Activated CD4-positive, alpha-beta T cell treated with anti-CD3 and anti-CD28 coated beads, Interleukin-2, amount 10 ng/mL, durations not matched to agents 7 days and 5 days (primary cell): ENCODE results near the gene MEN1. TPM values are rescaled to one million over a fixed set of nuclear protein-coding genes. Genes with fewer than 3 reads are reported as not detected.

ENCODE experiments used
- CTCF ChIA-PET: fragments of 350-600 bp; sonication (Branson Sonifier 250); formaldehyde crosslinking; loops from one replicate; lab custom pipeline; 2021; ENCODE audit warnings: antibody characterized with exemption; lab: Charles Lee
- POLR2A ChIA-PET: fragments of 350-600 bp; sonication (Branson Sonifier 250); formaldehyde crosslinking; loops from one replicate; lab custom pipeline; 2021; ENCODE audit warnings: antibody characterized with exemption; lab: Charles Lee
- DNase-seq: peaks from one replicate; pipeline ENCODE4 v3.0.0-alpha.2; 2020
- H3K27ac Mint-ChIP-seq: one replicate; pipeline ENCODE4 v1.8.0; 2021; ENCODE audit warnings: mild to moderate bottlenecking, moderate library complexity, mixed read lengths
- H3K27me3 Mint-ChIP-seq: one replicate; pipeline ENCODE4 v1.8.0; 2021; ENCODE audit warnings: mixed read lengths
- H3K36me3 Mint-ChIP-seq: one replicate; pipeline ENCODE4 v1.8.0; 2021; ENCODE audit warnings: low read depth, mixed read lengths
- H3K4me1 Mint-ChIP-seq: one replicate; pipeline ENCODE4 v1.8.0; 2021; ENCODE audit warnings: mixed read lengths
- H3K4me3 Mint-ChIP-seq: one replicate; pipeline ENCODE4 v1.8.0; 2021; ENCODE audit warnings: mild to moderate bottlenecking, moderate library complexity, mixed read lengths
- H3K9me3 Mint-ChIP-seq: one replicate; pipeline ENCODE4 v1.8.0; 2021; ENCODE audit warnings: mixed read lengths
- total RNA-seq, 2 experiments: library from RNA; stranded (reverse); gene quantifications; one replicate each; pipeline ENCODE4 v1.2.3, GENCODE V29; 2021

MEN1 gene
- total RNA-seq, 2 experiments from 2014 or later: 35.1 to 38.7 TPM

DNA sequence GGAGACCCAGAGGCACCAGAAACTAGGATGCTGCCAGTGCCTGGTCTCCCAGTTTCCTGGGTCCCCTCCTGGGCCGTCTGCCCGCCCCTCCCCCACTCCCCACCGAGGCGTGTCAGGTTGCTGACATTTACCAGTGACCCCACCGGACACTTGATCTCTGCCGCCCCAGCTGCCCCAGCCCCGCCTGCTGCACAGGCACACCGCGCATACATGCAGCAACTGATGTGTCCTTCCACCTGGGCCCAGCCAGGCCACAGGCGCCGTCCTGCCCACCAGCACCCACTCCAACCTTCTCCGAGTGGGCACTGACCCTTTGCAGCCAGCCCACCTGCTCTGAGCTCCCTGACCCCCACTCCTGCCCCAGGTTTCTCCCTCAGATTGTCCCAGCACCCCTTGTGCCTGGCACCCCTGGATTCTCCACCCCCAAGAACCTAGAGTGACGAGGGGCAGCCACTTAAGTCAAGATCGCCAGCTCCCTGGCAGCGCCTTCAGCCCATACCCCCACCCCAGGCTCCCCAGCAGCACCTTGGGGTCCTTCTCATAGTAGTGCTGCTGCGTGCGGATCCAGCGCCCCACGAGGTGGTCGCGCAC, 51.1 kb downstream of the MEN1 start:
- Mint-ChIP-seq H3K9me3 (no peaks in the 10 kb centered on the region), H3K36me3 (peaks cover 38% of the 10 kb centered on the region), H3K4me3 (no peak overlapping the region), H3K27me3 (no peaks in the 10 kb centered on the region), H3K4me1 (peaks cover 55% of the 10 kb centered on the region), H3K27ac (peak overlapping the region; percentile 82)
- CTCF ChIA-PET: interaction anchor here (1.0 to 1.8 kb wide), 3 partner anchors 9 to 15 kb away, joined by 5 to 9 read pairs (median 5); partner anchors contain the start of gene RASGRP2
- DNase-seq: no peak
- POLR2A ChIA-PET: no interaction called here

DNA sequence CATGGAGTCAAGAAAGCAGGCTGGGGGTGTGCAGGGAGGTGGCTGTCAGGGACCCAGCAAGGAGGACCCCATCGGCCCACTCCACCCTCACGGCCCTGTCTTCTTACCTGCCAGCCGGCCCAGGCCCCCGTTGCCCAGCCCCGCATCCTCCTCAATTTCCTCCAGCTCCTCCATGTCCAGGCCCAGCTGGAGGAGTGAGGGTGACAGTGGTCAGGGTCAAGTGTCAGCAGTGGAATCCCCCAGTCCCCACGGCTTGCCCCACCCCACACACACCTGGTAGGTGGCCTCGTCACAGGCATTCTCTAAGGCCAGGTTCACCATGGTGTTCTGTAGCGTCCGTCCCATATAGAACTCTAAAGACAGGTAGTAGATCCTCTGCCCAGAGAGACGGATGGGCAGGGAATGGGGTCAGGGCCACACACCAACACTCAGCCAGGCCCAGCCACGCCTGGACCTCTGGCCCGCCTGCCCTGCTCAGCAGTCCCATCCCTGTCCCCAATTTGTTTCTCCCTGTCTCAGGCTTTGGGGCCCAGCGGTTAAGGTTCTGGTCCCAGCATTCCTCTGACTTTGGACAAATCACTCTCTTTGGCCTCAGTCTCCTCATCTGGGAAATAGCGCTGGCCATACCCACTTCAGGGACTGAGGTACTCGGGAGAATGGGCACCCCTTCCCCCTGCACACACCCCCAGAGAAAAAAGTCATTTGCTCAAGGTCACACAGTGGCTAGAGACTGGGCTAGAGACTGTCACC, 51.8 kb downstream of the MEN1 start:
- H3K27ac Mint-ChIP-seq: peak overlapping the region; percentile 82
- CTCF ChIA-PET: interaction anchor here (0.6 kb wide), 1 partner anchor 11 kb away, joined by 4 read pairs; no protein-coding TSS in a partner anchor
- POLR2A ChIA-PET: no interaction called here

DNA sequence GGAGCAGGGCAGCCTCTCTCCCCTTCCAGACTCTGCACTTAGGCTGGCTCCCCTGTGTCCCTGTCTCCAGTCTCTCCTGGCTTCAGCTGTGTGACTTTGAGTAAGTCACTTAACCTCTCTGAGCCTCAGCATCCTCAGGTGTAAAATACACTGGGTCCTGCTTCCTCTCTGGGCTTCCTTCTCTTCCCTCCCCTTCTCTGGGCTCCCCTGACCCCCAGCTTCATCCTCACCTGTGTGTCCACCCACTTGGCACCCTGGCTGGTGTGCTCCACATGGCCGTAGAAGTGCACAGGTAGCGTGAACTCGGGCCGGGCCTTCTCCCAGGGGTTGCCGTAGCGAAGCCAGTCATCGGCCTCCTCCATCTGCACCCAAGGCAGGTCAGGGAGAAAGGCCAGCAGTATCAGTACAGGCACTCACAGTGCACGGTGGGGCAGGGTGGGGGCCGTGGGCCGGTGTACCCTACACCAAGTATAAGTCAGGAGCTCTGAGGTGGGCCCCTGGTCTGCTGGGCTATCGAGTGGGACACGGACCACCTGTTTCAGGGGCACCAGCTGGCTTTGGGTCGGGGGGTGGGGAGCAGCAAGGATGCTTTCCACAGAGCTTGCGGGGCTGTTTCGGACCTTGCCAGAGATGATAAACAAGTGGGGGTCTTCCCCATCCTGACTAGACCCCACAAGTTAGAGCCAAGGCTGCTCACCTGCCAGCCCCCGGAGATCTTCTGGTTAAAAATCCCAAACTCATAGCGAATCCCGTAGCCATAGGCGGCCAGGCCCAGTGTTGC, 52.6 kb downstream of the MEN1 start:
- CTCF ChIA-PET: interaction anchor here (0.6 to 1.7 kb wide), 2 partner anchors 10 to 15 kb away, joined by 3 to 4 read pairs; no protein-coding TSS in a partner anchor
- H3K27me3 Mint-ChIP-seq: no peaks in the 10 kb centered on the region
- no peak for DNase-seq
- POLR2A ChIA-PET: no interaction called here
- no peak overlapping the region for H3K27ac Mint-ChIP-seq
- peaks cover 41% of the 10 kb centered on the region for H3K4me1 Mint-ChIP-seq
- H3K36me3 Mint-ChIP-seq: peaks cover 26% of the 10 kb centered on the region
- no peak overlapping the region for H3K4me3 Mint-ChIP-seq
- H3K9me3 Mint-ChIP-seq: no peaks in the 10 kb centered on the region

More for the DNA sequence above, 51.8 kb downstream of the MEN1 start:
- H3K36me3 Mint-ChIP-seq: peaks cover 33% of the 10 kb centered on the region
- peaks cover 48% of the 10 kb centered on the region for H3K4me1 Mint-ChIP-seq
- no peaks in the 10 kb centered on the region for H3K9me3 Mint-ChIP-seq
- H3K4me3 Mint-ChIP-seq: no peak overlapping the region
- H3K27me3 Mint-ChIP-seq: no peaks in the 10 kb centered on the region
- no peak for DNase-seq

DNA sequence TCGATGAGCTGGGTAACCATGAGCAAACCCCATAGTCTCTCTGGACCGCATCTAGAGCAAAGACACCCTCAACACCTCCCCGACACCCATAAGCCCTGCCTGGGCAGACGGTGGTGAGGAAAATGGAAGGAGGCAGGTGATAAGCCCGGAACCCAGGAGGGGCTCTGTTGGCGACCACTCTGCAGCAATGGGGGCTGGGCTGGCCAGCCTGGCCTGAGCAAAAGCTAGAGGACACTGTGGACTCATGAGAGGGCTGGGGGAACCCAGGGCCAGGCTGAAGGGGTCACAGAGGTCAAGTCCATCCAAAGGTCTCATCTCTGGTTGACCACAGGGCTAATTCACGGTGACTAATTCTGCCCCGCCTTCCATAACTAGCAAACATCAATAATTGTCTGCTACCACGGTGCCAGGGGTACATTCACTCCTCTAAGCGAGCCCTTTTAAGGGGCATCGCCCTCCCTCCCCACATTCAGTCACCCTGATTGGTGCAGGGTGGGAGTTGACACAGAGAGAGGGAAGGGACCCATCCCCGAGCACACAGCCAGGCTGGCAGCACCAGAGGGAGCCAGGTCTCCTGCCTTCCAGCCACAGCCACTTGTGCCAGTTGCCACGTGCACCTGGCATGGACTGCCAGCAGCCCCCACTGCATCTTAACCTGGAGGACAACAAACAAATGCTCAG, 54.5 kb downstream of the MEN1 start:
- POLR2A ChIA-PET: no interaction called here
- Mint-ChIP-seq H3K27me3 (no peaks in the 10 kb centered on the region), H3K4me3 (no peak overlapping the region), H3K27ac (no peak overlapping the region), H3K36me3 (peaks cover 23% of the 10 kb centered on the region), H3K9me3 (no peaks in the 10 kb centered on the region), H3K4me1 (peaks cover 35% of the 10 kb centered on the region)
- no peak for DNase-seq
- CTCF ChIA-PET: interaction anchor here (2.4 kb wide), 1 partner anchor 13 kb away, joined by 10 read pairs; the partner anchor contains the start of gene RASGRP2

DNA sequence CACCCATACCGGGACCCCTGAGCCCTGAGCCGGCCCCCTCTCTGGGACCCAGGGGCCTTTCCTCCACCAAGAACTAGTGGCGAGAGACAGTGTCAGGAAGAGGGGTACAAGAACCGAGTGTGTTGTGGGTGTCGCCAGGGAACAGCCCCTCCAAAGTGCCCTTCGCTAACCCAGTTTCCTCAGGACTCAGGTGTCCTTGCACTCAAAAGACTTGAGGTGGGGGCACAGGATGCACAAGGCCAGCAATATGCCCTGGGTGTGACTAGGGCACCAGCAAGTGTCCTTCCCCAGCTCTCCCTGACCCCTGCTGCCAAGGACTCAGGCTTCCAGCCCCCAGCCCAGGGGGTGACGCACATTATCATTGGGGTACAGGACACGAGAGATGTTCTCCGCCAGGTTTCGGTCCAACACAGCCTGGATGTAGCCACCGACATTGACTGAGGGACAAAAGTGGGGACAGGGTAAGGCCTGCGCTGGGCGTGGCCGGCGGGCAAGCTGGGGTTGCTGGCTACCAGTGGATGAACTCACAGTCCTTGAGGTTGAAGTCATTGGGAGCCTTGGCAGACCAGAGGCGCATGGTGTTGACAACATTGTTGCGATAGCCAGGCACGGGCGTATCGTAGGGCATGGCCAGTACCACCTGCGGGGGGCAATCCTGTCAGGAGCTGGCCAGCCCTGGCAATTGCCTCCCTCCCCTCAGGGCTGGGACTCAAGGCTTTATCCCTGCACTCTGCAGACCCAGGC, 55.3 kb downstream of the MEN1 start:
- H3K27me3 Mint-ChIP-seq: no peaks in the 10 kb centered on the region
- H3K36me3 Mint-ChIP-seq: peaks cover 26% of the 10 kb centered on the region
- H3K9me3 Mint-ChIP-seq: no peaks in the 10 kb centered on the region
- no peak overlapping the region for H3K27ac Mint-ChIP-seq
- ChIA-PET POLR2A (no interaction called here), CTCF (interaction anchor here (1.0 to 2.4 kb wide), 2 partner anchors 8 to 12 kb away, joined by 4 to 10 read pairs; partner anchors contain the start of gene RASGRP2)
- H3K4me3 Mint-ChIP-seq: no peak overlapping the region
- DNase-seq: no peak
- peaks cover 35% of the 10 kb centered on the region for H3K4me1 Mint-ChIP-seq

DNA sequence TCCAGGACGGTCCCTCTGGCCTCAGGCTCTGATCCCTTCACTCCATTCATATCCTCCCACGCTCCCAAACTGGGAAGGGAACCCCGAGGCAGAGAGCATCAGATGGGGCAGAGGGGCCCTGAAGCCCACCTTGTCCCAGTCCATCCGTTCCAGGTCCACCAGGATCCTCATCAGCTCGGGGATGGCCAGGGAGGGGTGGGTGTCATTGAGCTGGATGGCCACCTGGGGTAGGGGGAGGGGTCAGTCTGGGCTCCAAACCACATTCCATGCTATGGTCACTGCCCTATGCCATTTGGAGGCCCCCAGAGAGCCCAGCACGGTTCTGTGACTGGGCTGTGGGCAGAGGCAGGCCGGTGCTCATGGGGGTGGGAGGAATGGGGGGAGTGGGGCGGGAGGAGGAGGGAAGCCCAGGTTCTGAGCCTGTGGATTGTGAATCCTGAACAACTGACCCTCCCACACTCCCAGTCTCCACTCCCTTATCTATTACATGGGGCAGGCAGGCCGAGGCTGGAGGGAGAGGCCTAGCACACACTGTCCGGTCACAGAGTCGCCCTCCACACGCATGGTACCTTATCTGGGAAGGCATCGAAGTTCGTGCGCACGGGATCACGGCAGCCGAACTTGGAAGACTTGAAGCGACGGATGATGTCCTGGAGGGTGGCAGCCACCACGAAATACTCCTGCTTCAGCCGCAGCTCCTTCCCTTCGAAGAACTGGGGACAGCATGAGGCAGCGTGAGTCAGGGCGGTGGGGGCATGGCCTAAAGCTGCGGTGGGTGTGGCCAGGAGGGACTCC, 56.0 kb downstream of the MEN1 start:
- Mint-ChIP-seq H3K4me1 (peaks cover 30% of the 10 kb centered on the region), H3K4me3 (no peak overlapping the region), H3K9me3 (no peaks in the 10 kb centered on the region), H3K27me3 (no peaks in the 10 kb centered on the region), H3K27ac (peak overlapping the region; percentile 19), H3K36me3 (peaks cover 22% of the 10 kb centered on the region)
- POLR2A ChIA-PET: no interaction called here
- no peak for DNase-seq
- CTCF ChIA-PET: interaction anchor here (1.0 to 2.4 kb wide), 2 partner anchors 9 to 11 kb away, joined by 4 to 10 read pairs; partner anchors contain the start of gene RASGRP2

Other genes with a start within 250 kb of the MEN1 start
- not detected for gene SLC22A12, start 219.3 kb downstream of the MEN1 start, total RNA-seq
- gene NRXN2, start 87.4 kb downstream of the MEN1 start, total RNA-seq: under 1 TPM; 0.07 to 0.15 TPM
- 100 to 1,000 TPM; 293 to 300 TPM for gene RASGRP2, start 66.4 kb downstream of the MEN1 start, total RNA-seq
- gene PYGM, start 50.6 kb downstream of the MEN1 start, total RNA-seq: 1 to 10 TPM; 3.9 to 4.3 TPM
- gene SF1, start 32.0 kb downstream of the MEN1 start, total RNA-seq: 100 to 1,000 TPM; 435 to 456 TPM
- gene MAP4K2, start 7.3 kb downstream of the MEN1 start, total RNA-seq: 10 to 100 TPM; 86.6 to 91.2 TPM
- 1 to 10 TPM in 1 of 2 experiments, under 1 TPM in 1; 0.42 to 1.3 TPM for gene CDC42BPG, start 34.1 kb upstream of the MEN1 start, total RNA-seq
- 100 to 1,000 TPM; 131 to 149 TPM for gene EHD1, start 68.1 kb upstream of the MEN1 start, total RNA-seq
- 10 to 100 TPM; 23.0 to 25.7 TPM for gene ATG2A, start 106.7 kb upstream of the MEN1 start, total RNA-seq
- gene PPP2R5B, start 114.1 kb upstream of the MEN1 start, total RNA-seq: 10 to 100 TPM; 12.0 to 13.7 TPM
- not detected for gene GPHA2, start 125.3 kb upstream of the MEN1 start, total RNA-seq
- gene MAJIN, start 161.6 kb upstream of the MEN1 start, total RNA-seq: under 1 TPM; 0.20 to 0.54 TPM
- under 1 TPM in 1 of 2 experiments, not detected in 1; 0.10 TPM for gene BATF2, start 186.4 kb upstream of the MEN1 start, total RNA-seq
- 10 to 100 TPM; 62.4 to 65.3 TPM for gene ARL2, start 203.6 kb upstream of the MEN1 start, total RNA-seq
- 10 to 100 TPM; 28.3 to 34.8 TPM for gene SNX15, start 216.9 kb upstream of the MEN1 start, total RNA-seq
- 10 to 100 TPM; 35.9 to 40.5 TPM for gene SAC3D1, start 230.7 kb upstream of the MEN1 start, total RNA-seq
- gene NAALADL1, start 248.0 kb upstream of the MEN1 start, total RNA-seq: 1 to 10 TPM; 6.3 to 7.3 TPM